SIG-M5 treated with dmso at 0.1 percent for 504 hours (cell line): Measurements from ENCODE around the gene METRN.

Experiments used
- DNase-seq: peaks from one replicate; lab custom pipeline; 2025; ENCODE audit not compliant: unreplicated experiment; lab: John Stamatoyannopoulos, UW

Gene METRN

DNA sequence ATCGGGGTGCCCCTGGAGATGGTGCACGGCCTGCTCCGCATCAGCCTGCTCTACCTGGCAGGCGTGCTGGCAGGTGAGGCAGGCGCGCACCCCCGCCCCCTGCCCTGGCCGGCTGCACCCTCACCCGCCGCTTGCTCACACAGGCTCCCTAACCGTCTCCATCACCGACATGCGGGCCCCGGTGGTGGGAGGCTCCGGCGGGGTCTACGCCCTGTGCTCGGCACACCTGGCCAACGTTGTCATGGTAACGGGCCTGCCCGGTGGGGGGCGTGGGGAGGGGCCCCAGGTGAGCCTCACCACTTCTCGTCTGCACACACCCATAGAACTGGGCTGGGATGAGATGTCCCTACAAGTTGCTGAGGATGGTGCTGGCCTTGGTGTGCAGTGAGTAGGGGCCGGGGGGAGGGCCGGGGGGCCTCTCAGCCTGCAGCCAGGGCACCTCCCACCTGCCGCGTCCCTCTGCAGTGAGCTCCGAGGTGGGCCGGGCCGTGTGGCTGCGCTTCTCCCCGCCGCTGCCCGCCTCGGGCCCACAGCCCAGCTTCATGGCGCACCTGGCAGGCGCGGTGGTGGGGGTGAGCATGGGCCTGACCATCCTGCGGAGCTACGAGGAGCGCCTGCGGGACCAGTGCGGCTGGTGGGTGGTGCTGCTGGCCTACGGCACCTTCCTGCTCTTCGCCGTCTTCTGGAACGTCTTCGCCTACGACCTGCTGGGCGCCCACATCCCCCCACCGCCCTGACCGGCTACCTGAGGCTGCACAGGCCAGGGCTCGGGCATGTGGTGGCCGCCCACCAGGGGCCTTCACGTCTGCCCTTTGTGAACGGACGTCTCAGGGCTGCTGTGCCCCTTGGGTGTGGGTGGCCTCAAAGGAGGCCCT is 37.4 kb upstream of the METRN start:
- DNase-seq, result no peak

DNA sequence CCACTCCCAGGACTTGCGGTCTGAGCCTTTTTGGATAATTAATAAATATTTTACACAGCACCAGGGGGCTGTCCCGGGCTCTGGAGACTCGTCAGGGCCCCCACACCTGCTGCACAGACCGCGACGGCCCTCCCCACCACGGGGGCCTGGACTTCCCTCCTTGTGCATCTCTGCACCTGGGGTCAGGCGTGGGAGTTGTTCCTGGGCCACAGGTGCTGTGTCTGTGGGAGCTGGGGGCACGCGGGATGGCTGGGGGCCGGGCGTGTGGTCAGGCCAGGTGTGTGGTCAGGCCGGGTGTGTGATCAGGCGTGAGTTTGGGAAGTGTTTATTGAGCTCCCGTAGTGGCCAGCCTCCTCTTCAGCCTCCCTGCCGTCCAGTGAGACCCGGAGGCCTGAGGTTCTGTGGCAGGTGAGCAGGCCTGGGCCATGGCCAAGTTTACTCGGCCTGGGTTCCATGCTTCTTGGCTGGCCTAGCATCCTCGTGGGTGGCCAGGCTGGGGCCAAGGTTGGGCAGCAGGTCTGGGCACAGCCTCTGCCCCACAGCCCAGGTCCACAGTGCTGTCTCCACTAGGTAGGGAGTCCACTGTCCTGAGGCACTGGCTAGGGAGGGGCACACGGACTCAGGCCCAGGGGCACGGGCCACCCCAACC is 36.6 kb upstream of the METRN start:
- no peak for DNase-seq

DNA sequence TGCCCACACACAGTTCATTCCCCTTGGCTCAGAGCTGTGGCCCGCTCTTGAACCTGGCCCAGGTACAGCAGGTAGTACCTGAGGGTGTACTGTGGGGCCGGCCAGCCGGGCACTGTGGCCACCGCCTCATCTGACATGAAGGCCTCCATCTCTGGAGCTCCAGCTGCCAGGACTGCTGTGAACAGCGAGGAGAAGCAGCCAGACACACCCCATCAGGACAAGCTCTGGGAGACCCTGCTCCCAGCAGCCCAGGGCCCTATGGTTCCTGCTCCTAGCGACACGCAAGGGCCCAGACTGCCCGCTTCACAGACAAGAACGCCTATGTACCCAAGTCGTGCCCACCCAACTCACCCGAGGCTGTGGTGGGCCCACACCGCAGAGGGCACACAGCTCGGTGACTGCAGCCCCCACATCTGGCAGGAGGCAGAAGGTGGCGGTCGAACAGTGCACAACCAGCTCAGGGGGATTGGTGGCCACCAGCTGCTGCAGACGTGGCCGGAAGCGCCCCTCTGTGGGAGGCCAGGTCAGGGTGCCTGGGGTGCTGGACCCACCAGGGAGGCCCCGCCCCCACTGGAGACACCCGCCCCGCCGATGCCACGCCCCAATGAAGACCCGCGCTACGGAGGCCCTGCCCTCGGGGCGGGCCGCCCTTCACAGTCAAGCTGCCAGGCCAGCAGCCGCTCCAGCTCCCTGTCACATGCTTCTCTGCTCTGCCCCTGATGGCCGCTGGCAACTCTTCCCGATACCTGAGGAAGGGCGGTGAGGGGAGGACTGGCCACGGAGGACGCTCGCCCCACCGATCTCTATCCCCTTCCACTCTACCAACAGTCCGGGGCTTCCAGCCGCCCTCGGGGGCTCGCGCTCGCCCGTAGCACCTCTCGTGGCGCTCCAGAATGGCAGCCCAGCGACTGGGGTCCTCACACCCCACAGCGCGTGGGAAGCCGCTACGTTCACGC is 35.8 kb upstream of the METRN start:
- peak; percentile 40 for DNase-seq

DNA sequence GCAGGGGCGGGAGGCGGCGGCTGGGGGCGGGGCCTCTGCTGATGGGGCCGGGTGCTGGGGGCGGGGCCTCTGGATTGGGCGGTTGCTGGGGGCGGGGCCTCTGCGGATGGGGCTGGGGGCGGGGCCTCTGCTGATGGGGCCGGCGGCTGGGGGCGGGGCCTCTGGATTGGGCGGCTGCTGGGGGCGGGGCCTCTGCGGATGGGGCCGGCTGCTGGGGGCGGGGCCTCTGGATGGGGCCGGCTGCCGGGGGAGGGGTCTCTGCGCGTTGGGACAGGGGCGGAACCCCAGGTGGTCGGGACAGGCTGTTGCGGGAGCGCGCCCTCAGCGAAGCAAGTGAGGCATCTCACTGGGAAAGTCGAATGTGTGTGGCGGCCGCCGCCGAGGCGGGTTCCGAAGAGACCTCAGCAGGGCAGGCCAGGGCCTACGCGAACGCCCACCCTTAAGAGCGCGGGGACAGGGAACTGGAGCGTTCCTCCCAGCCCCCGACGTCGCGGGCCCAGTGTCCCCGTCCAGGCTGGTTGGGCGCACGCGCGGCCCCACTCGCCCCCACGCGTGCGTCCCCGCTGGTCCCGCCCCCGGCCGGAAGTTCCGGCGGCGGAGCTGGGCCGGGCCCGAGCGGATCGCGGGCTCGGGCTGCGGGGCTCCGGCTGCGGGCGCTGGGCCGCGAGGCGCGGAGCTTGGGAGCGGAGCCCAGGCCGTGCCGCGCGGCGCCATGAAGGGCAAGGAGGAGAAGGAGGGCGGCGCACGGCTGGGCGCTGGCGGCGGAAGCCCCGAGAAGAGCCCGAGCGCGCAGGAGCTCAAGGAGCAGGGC is 34.9 kb upstream of the METRN start, which contains the start of gene STUB1:
Gene STUB1, plus strand, starts transcription at position 597 of the 811 bp plus-strand sequence. Its CDS starts 116 bp downstream, at position 713.
- peak; percentile 83 for DNase-seq

DNA sequence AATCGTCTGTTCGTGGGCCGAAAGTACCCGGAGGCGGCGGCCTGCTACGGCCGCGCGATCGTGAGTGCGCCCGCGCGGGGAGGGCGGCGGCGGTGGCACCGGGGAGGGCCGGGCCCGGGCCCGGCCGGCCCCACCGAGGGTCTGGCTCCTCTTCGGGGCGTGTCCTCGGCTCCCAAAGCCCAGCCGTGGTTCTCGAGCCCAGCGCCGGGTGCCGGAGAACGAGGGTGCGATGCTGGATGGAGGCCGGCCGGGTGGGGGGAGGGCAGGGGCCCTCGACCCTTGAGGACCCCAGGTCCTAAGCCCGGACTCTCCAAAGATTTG is 34.3 kb upstream of the METRN start:
- no peak for DNase-seq

DNA sequence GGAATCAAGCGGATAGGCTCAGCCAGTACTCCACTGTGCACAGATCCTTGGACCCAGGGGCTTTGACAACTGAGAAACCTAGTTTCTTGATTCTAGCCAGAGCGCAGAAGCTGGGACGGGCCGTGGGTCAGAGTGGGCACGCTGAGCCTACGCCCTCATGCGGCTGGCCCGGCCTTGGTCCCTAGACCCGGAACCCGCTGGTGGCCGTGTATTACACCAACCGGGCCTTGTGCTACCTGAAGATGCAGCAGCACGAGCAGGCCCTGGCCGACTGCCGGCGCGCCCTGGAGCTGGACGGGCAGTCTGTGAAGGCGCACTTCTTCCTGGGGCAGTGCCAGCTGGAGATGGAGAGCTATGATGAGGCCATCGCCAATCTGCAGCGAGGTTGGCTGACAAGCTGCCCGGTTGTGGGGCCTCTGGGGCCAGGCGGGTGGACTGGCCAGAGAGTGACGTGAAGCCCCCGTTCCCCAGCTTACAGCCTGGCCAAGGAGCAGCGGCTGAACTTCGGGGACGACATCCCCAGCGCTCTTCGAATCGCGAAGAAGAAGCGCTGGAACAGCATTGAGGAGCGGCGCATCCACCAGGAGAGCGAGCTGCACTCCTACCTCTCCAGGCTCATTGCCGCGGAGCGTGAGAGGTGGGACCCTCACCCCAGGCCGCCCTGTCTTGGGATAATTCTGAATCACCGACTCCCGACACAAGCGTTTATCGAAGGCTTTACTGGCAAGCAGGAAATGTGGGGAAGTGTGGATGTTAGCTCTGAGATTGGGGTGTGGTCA is 33.8 kb upstream of the METRN start:
- no peak for DNase-seq

DNA sequence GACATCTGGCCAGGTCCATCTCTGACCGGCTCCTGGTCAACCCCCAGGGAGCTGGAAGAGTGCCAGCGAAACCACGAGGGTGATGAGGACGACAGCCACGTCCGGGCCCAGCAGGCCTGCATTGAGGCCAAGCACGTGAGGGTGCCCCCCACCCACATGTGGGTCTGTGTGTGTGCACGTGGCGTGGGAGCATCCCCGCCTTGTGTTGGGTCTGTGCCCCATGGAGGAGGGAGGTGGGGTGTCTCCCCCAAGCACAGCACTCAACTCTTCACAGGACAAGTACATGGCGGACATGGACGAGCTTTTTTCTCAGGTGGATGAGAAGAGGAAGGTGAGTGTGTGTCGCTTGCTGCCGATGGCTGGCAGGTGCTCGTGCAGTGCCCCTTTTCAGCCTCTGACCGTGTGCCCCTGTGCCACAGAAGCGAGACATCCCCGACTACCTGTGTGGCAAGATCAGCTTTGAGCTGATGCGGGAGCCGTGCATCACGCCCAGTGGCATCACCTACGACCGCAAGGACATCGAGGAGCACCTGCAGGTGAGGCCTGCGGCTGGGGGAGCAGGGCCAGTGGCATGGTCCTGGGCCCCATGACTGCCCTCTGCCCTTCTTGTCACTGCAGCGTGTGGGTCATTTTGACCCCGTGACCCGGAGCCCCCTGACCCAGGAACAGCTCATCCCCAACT is 33.0 kb upstream of the METRN start:
- DNase-seq, result no peak

DNA sequence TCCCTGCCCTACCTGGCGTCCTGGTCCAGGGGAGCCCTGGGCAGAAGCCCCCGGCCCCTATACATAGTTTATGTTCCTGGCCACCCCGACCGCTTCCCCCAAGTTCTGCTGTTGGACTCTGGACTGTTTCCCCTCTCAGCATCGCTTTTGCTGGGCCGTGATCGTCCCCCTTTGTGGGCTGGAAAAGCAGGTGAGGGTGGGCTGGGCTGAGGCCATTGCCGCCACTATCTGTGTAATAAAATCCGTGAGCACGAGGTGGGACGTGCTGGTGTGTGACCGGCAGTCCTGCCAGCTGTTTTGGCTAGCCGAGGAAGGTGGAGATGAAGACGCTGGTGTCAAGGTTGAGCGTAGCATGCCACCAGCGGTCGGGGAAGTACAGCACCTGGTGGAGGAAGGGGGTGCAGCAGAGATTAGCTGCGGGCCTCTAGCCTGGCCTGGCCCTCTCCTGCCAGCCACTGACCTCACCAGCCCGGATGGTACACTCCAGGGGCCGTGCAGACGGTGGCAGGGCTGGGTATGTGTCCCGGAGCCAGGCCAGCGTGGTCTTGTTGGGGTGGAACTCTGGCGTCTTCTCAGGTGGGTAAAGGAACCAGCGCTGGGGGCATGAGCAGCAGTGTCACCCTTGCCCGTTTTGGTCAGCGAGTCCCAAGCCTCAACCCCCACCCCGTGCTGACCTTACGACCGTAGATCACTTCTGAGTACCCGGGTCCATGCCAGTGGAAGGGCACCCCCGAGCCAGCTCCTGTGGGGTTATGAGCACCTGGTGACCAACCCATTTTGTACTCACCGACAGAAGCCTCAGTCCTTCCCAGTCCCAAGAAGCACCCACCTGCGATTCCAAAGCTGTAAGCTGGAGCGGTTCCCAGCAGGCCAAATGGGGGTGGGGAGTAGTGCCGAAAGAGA is 32.2 kb upstream of the METRN start:
- DNase-seq, result no peak

DNA sequence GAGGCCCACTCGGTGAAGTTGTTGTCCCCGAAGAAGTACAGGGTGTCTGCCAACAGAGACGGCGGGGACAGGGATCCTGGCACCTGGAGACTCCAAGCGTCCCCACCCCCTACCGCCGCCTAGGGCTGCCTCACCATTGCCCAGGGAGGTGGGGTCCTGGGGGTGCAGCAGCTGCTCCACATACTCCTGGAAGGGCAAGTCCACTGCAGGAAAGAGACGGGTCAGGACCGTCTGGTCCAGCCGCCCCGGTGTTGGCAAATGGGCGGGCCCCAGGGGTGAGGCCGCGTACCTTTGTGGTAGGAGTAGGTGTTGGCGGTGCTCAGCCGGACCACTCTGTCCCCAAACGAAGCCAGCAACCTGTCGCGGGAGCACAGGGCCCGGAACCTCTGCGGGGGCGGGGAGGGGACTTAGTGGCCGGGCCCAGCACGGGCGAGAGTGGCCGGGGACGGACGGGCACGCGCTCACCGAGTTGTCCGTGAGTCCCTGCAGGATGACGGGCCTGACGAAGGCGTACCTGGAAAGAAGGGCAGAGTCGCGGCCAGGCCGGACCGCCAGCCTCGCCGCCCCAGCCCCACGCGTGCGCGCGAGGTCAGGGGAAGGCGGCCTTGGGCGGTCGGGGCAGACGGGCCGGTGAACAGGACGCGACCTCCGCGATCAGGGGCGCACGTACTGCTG is 31.4 kb upstream of the METRN start:
- no peak for DNase-seq

DNA sequence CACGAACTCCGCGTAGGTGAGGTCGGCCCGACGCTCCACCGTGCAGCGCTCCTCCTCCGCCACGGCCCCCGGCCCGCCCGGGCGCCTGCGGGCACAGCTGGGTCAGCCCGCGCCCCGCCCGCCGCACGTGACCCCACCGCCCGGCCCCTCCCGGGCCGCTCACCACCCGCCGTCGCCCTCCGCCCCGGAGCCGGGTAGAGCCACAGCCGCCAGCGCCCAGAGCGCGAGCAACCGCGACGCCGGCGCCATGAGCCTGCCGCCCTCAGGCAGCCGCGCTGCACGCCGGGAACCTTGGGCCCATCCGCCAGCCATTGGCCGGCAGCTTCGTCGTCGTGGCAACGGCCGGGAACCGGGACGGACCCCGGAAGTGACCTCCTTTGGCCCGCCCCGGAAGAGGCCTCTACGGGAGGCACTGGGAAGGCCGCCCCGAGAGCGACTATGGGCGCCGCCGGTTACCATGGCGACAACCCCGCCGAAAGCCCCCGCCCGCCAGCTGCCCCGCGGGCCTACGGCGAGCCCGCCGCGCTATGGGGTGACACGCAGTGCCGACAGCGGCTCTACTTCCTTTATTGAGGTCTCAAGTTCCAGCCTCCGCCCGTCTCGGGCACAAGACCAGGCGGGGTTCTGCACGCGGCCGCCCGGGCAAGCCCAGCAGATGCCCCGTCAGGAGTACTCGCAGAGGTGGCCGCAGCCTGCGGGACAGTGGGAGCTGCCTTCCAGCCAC is 30.7 kb upstream of the METRN start, which contains the start of gene JMJD8:
Gene JMJD8, minus strand, starts transcription at position 264 of the 724 bp plus-strand sequence. Its CDS starts 15 bp downstream, at position 249.
- peak; percentile 90 for DNase-seq

DNA sequence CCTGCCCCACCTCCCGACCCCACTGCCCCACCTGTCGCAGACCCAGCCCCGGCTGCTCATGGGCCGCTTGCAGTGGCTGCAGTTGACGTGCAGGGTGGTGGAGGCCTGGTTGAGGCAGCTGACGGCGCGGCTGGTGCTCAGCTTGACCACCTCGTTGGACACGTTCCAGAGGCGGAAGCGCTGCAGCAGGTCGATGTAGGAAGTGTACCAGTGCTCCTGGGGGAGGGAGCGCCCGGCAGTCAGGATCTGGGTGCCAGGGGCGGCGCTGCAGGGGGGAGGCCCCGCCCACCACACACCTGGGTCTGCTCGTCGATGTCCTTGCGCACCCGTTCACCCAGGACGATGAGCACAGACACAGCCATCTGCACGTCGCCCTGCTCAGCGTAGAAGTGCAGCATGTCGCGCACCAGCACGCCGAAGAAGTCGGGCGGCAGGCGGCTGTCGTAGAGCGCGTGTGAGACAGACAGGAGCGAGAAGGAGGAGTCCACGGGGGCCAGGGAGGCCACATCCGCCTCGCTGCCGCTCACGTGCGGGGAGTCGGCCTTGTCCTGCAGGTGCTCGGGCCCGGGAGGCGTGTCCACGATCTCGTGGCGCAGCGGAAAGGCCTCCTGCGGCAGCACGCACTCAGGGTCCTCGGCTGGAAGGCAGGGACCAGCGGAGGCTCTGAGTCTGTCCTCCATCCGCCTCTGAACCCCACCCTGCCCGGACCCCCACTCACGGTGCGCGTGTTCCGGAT is 29.8 kb upstream of the METRN start:
- no peak for DNase-seq

DNA sequence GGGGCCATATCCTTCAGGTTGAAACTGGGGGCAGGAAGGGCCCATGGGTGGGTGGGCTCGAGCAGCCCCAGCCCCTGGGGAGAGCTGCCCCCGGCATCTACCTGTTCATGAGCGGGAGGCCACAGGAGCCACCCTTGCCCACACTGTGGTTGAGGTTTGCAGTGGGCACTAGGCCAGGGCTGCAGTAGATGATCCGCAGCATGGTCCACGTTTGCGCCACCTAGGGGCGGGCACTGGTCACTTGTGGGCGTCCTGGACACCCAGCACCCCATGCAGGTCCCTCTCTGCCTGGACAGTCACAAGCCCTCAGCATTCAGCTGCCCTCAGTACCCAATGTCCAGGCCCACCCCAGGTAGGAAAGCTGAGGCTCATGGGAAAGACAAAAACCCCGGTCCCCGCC is 29.0 kb upstream of the METRN start:
- no peak for DNase-seq

DNA sequence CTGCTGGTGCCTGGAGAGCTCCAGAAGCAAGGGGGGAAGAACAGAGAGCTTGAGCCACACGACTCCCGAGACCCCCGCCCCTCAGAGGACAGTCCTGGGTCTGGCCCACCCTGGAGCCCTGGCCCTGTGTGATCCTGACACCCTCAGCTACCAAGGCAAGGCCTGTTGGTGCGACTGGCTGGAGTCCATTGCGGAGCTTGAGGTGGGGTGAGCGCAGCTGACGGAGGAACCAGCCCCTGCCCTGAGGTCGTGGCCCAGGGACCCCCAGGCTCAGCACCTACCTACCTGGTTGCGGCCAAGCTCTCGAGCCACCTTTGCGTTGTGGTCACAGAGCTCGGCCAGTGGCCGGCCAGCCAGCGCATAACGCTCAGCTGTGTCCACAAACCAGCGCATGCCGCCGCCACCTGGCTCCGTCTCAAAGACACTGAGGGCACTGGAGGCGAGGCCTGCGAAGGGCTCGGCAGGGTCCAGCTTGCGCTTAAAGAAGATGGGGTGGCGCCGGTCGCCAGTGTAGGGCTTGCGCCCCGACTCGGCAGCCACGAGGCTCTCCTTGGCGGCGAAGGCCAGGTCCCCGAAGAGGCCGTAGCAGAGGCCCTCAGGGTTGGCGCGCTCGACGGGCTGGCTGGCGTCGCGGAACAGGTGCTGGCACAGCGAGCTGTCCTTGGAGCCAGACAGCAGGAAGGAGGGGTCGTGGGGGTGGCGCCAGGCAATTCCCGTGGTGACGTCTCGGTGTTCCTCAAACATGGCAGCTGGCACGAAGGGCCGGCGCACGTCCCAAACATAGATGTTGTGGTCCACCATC is 28.3 kb upstream of the METRN start:
- DNase-seq, result no peak

DNA sequence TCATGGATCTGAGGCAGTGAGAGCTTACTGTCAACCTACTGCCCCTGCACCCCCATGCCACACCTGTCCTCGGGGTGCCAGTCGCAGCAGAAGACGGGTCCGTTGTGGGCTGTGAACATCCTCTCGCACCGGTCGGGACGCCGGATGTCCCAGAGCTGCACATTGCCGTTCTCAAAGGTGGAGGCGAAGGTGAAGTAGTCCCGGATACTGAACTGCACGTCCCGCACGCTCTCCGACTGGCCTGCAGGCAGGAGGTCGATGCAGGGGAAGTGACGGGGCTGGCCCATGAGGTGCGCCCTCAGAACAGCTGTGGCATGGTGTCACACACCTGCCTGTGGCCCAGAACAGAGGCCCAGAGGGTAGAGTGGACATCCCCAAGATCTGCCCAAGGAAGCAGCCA is 27.4 kb upstream of the METRN start:
- no peak for DNase-seq

DNA sequence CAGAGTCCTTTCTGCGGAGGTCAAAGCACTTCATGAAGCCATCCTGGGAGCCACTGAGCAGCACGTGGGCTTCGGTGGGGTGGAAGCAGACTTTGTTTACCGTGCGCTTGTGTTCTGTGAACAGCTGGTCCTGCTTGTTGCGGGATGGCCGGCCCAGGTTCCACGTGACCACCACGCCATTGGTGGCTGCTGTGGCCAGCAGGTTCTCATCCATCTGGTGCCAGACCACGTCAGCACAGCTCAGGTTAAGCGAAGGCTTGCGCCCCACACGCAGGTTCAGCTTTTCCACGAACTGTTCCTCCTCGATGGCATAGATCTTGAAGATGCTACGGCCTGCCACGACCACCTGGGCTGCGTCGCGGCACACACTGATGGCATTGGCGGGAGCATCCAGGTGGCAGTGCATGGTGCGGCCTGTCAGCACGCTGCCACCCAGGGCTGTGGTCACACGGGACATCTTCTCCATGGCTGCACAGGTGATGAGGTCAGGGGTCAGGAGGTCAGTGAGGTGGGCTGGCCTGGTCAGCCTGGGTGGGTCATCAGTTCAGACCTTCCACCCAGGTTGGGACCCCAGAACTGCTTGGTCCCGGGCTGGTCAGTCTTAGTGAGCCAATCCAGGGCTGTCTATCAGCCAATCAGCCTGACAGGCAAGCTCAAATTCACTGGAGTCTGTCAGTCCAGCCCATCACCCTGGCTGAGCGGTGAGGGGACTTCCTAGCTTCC is 25.6 kb upstream of the METRN start:
- no peak for DNase-seq
